Ovary (tissue), 3 donors: ENCODE results near the gene MKS1.

ENCODE experiments used
- EP300 ChIP-seq: sonication (generic); formaldehyde crosslinking; IDR thresholded peaks from one replicate; pipeline ENCODE4 v1.6.1; 2017; ENCODE audit warnings: antibody characterized with exemption
- POLR2A ChIP-seq: fragments of 450-650 bp; IDR thresholded peaks from one replicate; pipeline ENCODE4 v1.6.1; 2017; ENCODE audit warnings: antibody characterized with exemption, mild to moderate bottlenecking, moderate library complexity
- TF ChIP-seq, protein P1 (sequence below), 3 donors: fragments of 450-650 bp in 2 of 3; fragments of 200-600 bp in 1 of 3; IDR thresholded peaks; one replicate each; pipeline versions ENCODE4 v1.5.1 to v1.8.0; 2016 to 2022; ENCODE audit warnings: antibody characterized with exemption in 3 of 3, mild to moderate bottlenecking in 1 of 3
- donor health status: DM: no; HTN: no; CAD: no.

GRCh38 chr17:58265271-58265670 lies 46.2 kb upstream of the MKS1 start:
- TF ChIP-seq POLR2A = no peak
- no peak for TF ChIP-seq EP300
- TF ChIP-seq, protein P1, sequence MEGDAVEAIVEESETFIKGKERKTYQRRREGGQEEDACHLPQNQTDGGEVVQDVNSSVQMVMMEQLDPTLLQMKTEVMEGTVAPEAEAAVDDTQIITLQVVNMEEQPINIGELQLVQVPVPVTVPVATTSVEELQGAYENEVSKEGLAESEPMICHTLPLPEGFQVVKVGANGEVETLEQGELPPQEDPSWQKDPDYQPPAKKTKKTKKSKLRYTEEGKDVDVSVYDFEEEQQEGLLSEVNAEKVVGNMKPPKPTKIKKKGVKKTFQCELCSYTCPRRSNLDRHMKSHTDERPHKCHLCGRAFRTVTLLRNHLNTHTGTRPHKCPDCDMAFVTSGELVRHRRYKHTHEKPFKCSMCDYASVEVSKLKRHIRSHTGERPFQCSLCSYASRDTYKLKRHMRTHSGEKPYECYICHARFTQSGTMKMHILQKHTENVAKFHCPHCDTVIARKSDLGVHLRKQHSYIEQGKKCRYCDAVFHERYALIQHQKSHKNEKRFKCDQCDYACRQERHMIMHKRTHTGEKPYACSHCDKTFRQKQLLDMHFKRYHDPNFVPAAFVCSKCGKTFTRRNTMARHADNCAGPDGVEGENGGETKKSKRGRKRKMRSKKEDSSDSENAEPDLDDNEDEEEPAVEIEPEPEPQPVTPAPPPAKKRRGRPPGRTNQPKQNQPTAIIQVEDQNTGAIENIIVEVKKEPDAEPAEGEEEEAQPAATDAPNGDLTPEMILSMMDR (IDR thresholded peaks at IDR 0.05) = no peak
